ENCODE measurements around the gene FBLN7. TPM values are rescaled to one million over a fixed set of nuclear protein-coding genes. Genes with fewer than 3 reads are reported as not detected.

The FBLN7 gene, protein sequence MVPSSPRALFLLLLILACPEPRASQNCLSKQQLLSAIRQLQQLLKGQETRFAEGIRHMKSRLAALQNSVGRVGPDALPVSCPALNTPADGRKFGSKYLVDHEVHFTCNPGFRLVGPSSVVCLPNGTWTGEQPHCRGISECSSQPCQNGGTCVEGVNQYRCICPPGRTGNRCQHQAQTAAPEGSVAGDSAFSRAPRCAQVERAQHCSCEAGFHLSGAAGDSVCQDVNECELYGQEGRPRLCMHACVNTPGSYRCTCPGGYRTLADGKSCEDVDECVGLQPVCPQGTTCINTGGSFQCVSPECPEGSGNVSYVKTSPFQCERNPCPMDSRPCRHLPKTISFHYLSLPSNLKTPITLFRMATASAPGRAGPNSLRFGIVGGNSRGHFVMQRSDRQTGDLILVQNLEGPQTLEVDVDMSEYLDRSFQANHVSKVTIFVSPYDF
- 1.3 and 4.7 TPM in 2 replicates for total RNA-seq
- polyA plus RNA-seq: 0.28 and 2.8 TPM in 2 replicates

DNA sequence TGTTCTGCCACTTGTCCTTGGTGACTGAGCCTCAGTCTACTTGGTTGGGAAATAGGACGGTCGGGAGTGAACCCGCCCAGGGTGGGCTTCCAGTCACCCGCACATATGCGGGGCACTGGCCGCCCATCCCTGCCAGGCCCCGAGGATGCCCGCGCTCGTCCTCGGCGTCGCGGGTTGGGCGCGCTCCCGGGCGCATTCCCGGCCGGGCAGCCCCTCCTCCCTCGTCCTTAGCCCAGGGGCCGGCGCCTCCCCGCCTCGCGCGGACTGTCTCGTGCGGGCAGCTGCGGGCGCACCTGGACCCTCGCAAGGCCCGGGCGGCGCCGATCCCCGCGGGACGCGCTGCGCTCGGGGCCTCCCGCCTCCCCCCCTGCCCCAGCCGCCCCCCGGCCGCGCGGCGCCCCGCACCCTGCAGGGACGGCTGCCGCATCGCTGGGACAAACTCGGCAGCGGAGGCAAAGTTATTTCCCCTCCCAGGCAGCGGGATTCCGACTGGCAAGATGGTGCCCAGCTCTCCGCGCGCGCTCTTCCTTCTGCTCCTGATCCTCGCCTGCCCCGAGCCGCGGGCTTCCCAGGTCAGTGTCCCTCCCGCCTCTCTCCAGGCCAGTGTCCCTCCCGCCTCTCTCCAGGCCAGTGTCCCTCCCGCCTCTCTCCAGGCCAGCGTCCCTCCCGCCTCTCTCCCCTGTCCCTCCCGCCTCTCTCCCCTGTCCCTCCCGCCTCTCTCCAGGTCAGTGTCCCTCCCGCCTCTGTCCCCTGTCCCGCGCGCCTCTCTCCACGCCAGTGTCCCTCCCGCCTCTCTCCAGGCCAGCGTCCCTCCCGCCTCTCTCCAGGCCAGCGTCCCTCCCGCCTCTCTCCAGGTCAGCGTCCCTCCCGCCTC, at the start of gene FBLN7:
Gene FBLN7 (plus strand): TSS at position 227 of the 874 bp plus-strand sequence. CDS start 271 bp downstream, at position 498.
- Histone ChIP-seq H3K9me3 (ENCODE audit: low read depth) (no peaks in the 10 kb centered on the region), H3K4me1 (ENCODE audit: low read depth) (no peaks in the 10 kb centered on the region), H3K27me3 (peaks cover 45% of the 10 kb centered on the region), H3K27ac (no peak within 1 kb of the TSS), H3K4me3 (peak within 1 kb of the TSS; percentile 44), H3K36me3 (no peaks in the 10 kb centered on the region)
- TF ChIP-seq, protein P1, sequence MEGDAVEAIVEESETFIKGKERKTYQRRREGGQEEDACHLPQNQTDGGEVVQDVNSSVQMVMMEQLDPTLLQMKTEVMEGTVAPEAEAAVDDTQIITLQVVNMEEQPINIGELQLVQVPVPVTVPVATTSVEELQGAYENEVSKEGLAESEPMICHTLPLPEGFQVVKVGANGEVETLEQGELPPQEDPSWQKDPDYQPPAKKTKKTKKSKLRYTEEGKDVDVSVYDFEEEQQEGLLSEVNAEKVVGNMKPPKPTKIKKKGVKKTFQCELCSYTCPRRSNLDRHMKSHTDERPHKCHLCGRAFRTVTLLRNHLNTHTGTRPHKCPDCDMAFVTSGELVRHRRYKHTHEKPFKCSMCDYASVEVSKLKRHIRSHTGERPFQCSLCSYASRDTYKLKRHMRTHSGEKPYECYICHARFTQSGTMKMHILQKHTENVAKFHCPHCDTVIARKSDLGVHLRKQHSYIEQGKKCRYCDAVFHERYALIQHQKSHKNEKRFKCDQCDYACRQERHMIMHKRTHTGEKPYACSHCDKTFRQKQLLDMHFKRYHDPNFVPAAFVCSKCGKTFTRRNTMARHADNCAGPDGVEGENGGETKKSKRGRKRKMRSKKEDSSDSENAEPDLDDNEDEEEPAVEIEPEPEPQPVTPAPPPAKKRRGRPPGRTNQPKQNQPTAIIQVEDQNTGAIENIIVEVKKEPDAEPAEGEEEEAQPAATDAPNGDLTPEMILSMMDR (IDR thresholded peaks at IDR 0.05; ENCODE audit: low read depth, low read length): no peak
- peak; percentile 29 to 46 for DNase-seq (ENCODE audit: low read depth in 1 of 2, low spot score in 1 of 2)

GRCh38 chr2:112089375-112089774, 48.8 kb upstream of the FBLN7 start:
- no peaks in the 10 kb centered on the region for H3K9me3 ChIP-seq (ENCODE audit: low read depth)
- no peaks in the 10 kb centered on the region for H3K27me3 ChIP-seq
- TF ChIP-seq, protein P1 (IDR thresholded peaks at IDR 0.05; ENCODE audit: low read depth, low read length): no peak
- H3K4me1 ChIP-seq (ENCODE audit: low read depth): no peaks in the 10 kb centered on the region
- peaks cover 13% of the 10 kb centered on the region for H3K36me3 ChIP-seq
- no peak overlapping the region for H3K4me3 ChIP-seq
- no peak for DNase-seq (ENCODE audit: low read depth in 1 of 2, low spot score in 1 of 2)
- no peak overlapping the region for H3K27ac ChIP-seq

DNA sequence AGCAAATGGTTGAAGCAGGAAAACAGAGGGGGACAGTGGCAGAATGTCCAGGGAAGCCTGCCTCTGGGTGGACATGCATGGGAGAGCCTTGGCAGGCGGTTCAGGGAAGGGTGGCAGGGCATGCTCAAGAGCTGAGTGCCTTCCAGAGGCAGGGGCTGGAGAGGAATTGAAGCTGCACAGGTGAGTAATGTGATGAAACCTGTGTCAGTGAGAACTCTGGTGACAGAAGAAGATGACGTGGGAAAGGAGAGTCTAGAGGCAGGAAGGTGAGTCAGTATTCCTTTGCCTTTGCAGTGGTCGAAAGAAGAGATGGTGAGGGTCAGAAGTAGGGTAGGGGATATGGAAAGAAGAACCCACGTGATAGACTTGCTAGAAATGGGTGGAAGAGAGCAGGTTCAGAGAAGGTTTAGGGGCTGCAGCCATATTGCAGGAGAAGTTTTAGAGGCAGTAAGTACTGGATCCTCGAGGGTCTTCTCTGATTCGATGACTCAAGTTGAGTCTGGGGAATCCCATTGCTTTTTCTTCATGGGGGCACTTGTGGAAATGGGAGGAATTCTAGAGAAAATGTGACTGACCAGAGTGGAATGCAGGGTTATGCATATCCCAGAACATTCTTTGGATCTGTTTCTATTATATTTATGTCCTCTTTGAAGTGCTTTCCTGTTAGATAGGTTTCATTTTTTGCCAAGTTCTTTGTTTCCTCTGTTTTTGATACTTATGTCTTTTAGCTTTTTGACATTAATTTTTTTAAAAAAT, 45.7 kb upstream of the FBLN7 start:
- Histone ChIP-seq H3K9me3 (ENCODE audit: low read depth) (no peaks in the 10 kb centered on the region), H3K27ac (no peak overlapping the region), H3K4me1 (ENCODE audit: low read depth) (no peaks in the 10 kb centered on the region), H3K4me3 (no peak overlapping the region), H3K36me3 (peaks cover 14% of the 10 kb centered on the region), H3K27me3 (no peaks in the 10 kb centered on the region)
- DNase-seq (ENCODE audit: low read depth in 1 of 2, low spot score in 1 of 2): peak in 1 of 2 donors; percentile 72
- TF ChIP-seq, protein P1 (IDR thresholded peaks at IDR 0.05; ENCODE audit: low read depth, low read length): no peak

GRCh38 chr2:112093216-112093615, 45.0 kb upstream of the FBLN7 start:
- Histone ChIP-seq H3K27me3 (no peaks in the 10 kb centered on the region), H3K27ac (no peak overlapping the region), H3K36me3 (peaks cover 15% of the 10 kb centered on the region), H3K9me3 (ENCODE audit: low read depth) (no peaks in the 10 kb centered on the region), H3K4me3 (no peak overlapping the region), H3K4me1 (ENCODE audit: low read depth) (no peaks in the 10 kb centered on the region)
- TF ChIP-seq, protein P1 (IDR thresholded peaks at IDR 0.05; ENCODE audit: low read depth, low read length): no peak
- no peak for DNase-seq (ENCODE audit: low read depth in 1 of 2, low spot score in 1 of 2)

- H3K9me3 ChIP-seq (ENCODE audit: low read depth): no peaks in the 10 kb centered on the region
- no peak for DNase-seq (ENCODE audit: low read depth in 1 of 2, low spot score in 1 of 2)
- H3K4me3 ChIP-seq: no peak overlapping the region
- TF ChIP-seq, protein P1 (IDR thresholded peaks at IDR 0.05; ENCODE audit: low read depth, low read length): no peak
- no peaks in the 10 kb centered on the region for H3K27me3 ChIP-seq
- peaks cover 12% of the 10 kb centered on the region for H3K36me3 ChIP-seq
- H3K4me1 ChIP-seq (ENCODE audit: low read depth): no peaks in the 10 kb centered on the region
- H3K27ac ChIP-seq: no peak overlapping the region
These were observed 42.5 kb upstream of the FBLN7 start for GRCh38 chr2:112095681-112096080.
